ENCODE data around the gene ANKRD29. TPM values are rescaled to one million over a fixed set of nuclear protein-coding genes. Genes with fewer than 3 reads are reported as not detected.
"Not testable (repeated sequence)": the region's sequence is repeated elsewhere in the genome, so short reads cannot be mapped to it uniquely, and the experiment has no call there.

The ANKRD29 gene
- total RNA-seq, 1 donor from 2014 or later: 0.20 TPM

GRCh38 chr18:23585007-23585871 is 77.5 kb downstream of the ANKRD29 start:
- intact Hi-C loops (cut with micrococcal nuclease): loop anchor here (1.0 to 10.0 kb wide), 4 partner anchors 11 to 1880 kb away; partner anchors contain the start of genes ABHD3, CABLES1 and OSBPL1A

GRCh38 chr18:23584019-23584983 is 78.4 kb downstream of the ANKRD29 start:
- intact Hi-C loops (cut with micrococcal nuclease): loop anchor here (10.0 kb wide), 2 partner anchors 810 to 1880 kb away; partner anchors contain the start of genes ABHD3 and OSBPL1A

DNA sequence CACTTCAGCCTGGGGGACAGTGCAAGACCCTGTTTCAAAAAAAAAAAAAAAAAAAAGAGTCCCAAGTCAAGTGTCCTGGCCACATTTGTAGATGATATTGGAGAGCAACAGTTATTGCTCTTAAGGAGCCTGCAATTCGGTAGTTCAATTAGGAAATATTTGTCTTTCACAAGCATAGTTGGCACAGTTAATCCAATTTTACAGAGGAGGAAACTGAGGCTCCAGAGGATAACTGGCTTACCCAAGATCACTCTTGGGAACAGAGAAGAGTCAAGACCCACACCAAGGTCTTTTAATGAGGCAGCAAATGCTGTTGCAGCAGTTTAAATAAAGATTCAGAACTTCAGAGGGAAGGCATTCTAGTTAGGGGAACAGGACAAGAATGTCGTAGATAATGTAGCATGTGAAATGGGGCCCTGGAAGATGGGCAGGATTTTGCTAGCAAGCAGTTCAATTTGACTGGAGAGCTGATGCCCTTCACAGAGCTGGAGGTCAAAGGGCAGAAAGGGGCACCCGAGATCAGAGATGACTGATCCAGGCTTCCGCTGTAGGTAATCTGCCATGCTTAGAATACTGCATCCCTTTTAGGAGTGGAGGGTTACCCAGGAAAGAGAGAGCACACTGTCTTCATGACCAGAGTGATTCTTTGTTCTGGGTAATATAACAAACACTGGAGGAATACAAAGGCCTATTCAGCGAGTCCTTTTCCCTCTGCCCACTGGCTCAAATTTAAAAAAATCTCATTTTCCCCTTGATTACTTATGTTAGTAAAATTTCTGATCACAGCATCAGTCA is 79.4 kb downstream of the ANKRD29 start:
- intact Hi-C loops (cut with micrococcal nuclease): loop anchor here (10.0 kb wide), 2 partner anchors 812 to 1878 kb away; partner anchors contain the start of genes ABHD3 and OSBPL1A

GRCh38 chr18:23580677-23581367 is 81.9 kb downstream of the ANKRD29 start:
- intact Hi-C loops (cut with micrococcal nuclease): loop anchor here (10.0 kb wide), 2 partner anchors 814 to 1876 kb away; partner anchors contain the start of genes ABHD3 and OSBPL1A

DNA sequence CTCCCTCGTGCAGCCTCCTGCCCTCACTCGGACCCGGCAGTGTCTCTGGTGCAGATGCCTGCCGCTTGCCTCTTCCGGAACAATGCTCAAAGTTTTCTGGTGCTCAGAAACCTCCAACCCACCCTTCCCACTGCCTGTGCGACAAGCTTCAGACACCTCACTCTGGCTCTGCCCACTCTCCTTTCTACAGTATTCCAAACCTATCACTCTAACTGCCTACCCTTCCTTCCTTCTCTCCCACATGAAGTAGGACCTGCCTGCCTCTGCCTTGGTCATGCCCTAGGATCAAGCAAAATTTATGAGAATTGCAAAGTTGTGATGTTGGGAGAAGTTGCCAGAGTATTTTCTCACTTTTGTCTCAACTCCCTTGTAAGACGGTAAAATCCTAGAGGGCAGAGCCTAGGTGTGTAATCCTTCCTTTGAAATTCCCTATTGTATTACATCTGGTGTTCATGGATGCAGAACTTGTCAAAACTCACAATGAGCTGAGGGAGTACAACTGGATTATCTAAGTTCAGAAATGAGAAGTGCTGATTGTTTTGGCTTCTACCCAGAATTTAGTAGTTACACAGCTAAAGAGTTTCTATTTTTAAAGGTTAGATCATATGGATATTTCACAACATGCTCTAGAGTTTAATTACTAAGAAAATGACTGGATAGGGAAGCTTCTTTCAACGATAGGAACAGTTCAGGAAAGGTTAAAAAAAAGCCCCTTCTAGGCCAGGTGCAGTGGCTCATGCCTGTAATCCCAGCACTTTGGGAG is 83.6 kb downstream of the ANKRD29 start:
- intact Hi-C loops (cut with micrococcal nuclease): no loop called here

DNA sequence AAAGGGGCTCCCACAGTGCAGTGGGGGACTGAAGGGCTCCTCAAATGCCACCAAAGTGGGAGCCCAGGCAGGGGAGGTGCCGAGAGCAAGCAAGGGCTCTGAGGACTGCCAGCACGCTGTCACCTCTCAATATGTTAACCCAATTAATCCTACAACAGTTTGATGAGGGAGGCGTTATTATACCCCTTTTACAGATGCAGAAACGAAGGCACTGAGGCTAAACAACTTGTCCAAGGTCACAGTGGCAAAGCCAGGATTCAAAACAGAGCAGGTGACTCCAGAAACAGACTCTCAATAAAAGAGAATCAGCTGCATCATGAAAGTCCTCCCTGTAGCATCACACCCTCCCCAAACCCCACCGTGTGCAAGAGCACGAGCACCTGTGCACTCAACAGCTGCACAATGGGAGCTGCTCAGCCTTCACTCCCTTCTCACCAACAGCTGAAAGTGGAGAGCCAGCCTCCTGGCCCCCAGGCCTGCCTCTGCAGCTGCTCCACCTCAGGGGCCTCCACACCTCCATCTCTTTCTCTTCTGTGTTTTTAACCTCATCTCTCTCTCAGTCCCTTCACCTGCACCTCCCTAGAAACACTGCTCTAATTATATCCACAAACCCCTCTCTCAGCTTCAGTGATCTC is 84.5 kb downstream of the ANKRD29 start:
- intact Hi-C loops (cut with micrococcal nuclease): no loop called here

DNA sequence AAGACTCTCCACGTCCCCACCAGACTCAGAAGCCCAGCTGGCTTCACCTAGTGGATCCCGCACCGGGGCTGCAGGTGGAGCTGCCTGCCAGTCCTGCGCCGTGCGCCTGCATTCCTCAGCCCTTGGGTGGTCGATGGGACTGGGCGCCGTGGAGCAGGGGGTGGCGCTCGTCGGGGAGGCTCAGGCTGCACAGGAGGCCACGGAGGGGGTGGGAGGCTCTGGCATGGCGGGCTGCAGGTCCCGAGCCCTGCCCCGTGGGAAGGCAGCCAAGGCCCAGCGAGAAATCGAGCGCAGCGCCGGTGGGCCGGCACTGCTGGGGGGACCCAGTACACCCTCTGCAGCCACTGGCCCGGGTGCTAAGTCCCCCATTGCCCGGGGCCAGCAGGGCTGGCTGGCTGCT is 85.2 kb downstream of the ANKRD29 start:
- intact Hi-C loops (cut with micrococcal nuclease): not testable (repeated sequence)

DNA sequence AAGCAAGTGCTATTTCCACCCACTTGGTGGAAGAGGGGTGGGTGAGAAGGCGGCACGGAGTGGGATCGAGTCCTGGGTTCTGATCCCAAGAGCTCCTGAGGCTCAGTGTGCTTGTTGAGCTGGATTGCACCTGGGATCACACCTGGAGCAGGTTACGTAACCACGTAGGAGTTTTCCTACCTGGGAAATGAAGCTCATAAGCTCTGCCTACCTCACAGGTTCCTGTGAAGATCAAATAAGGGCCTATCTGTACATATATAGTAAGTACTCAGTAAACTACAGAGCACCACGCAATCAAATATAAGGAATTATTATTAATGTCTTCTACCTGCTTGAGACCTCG is 87.4 kb downstream of the ANKRD29 start:
- intact Hi-C loops (cut with micrococcal nuclease): loop anchor here (2.0 kb wide), 1 partner anchor 34 kb away; no protein-coding TSS in a partner anchor

DNA sequence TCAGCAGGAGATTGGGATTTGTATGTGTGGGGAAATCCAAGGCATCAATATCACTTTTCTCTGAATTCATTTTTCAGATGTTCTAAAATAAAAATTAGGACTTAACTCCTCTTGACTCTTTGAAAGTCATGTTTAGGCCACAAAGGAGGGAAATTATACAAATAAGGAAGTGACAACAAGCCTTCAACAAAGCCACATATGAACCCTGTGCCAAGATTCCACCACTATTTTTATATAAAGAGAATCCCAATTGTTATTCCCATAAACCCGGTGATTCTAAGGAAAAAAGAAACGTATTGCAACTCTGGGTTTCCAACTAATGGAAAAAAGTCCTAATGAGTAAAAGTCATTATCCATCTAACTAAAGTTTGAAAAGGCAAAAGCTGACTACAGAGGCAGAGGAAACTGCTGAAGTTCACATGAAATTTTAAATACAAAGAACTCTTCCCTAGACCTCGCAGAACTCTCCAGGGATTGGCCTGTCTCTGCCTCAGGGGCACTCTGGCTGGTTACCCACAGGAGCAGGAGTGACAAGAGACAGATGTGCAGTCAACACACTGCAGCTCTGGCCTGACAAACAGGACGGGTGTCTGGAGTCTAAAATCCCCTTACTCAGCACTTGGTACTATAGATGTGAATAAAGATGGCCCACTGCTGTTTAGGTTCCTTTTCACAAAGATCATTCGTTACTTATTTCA is 88.0 kb downstream of the ANKRD29 start:
- intact Hi-C loops (cut with micrococcal nuclease): loop anchor here (1.0 to 2.0 kb wide), 3 partner anchors 11 to 121 kb away; partner anchors contain the start of gene RIOK3

GRCh38 chr18:23573626-23574431 is 88.9 kb downstream of the ANKRD29 start:
- intact Hi-C loops (cut with micrococcal nuclease): loop anchor here (1.0 to 2.0 kb wide), 3 partner anchors 11 to 121 kb away; partner anchors contain the start of gene RIOK3

DNA sequence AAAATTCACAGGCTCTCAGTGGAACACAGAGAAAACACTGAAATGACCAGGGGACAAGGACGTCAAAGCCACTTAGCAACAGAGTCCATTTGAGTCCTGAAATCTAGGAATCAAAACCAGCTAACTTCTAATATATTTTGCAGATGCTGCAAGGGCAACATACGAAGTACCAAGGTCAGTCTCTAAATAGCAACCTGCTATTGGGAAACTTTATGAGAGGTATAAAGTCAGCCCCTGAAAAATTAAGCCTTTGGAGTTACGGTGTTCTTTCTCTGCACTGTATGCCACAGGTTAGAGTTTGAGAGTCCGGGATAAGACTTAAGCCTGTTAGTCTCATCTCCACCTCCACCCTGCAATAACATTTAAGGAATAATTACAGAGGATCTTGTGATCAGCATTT is 89.7 kb downstream of the ANKRD29 start:
- intact Hi-C loops (cut with micrococcal nuclease): no loop called here

GRCh38 chr18:23572570-23572969 is 90.1 kb downstream of the ANKRD29 start:
- intact Hi-C loops (cut with micrococcal nuclease): no loop called here

DNA sequence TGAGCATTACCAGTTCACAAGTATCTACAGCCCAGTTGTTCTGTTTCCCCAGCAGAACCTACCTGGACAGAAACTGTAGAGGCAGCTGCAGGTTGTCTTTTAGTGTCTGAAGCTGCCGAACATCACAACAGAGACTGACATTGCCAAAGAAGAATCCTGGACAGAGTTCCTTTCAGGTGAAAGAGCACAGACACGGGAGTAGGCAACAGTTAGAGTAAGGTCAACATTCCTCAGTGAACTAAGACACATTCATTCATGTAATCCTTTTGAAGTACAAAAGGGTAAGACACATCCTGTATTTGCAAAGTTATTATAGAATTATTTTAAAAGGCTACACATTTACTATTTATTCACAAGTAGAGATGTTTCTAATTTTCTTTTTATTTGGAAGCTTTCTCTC is 90.7 kb downstream of the ANKRD29 start:
- intact Hi-C loops (cut with micrococcal nuclease): no loop called here

DNA sequence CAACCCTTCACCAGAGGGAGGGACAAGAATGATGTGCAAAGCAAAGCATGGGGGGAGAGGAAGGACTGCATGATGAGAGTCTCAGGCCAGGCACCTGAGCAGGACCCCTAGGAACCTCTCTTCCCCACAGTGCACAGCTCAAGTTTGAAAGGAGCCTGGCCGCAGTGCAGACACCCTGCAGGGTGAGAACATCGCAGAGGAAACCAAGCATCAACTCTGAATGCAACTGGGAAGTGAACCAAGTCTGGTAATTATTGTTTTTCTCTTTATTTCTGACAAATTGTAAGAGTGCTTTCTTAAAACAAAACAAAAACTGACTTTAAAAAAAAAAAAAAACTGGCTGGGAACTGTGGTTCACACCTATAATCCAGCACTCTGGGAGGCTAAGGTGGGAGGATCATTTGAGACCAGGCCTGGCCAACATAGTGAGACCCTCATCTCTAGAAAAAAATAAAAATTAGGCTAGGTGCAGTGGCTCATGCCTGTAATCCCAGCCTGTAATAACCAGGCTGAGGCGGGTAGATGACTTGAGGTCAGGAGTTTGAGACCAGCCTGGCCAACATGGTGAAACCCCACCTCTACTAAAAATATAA is 91.7 kb downstream of the ANKRD29 start:
- intact Hi-C loops (cut with micrococcal nuclease): loop anchor here (2.0 kb wide), 1 partner anchor 16 kb away; the partner anchor contains the start of gene NPC1

GRCh38 chr18:23569299-23570063 is 93.2 kb downstream of the ANKRD29 start:
- intact Hi-C loops (cut with micrococcal nuclease): loop anchor here (2.0 kb wide), 1 partner anchor 17 kb away; the partner anchor contains the start of gene NPC1
